Bronchial epithelial cell (primary cell): ENCODE measurements around the gene DNMT1. TPM values are rescaled to one million over a fixed set of nuclear protein-coding genes. Genes with fewer than 3 reads are reported as not detected.
"Not testable (repeated sequence)": the region's sequence is repeated elsewhere in the genome, so short reads cannot be mapped to it uniquely, and the experiment has no call there.

Experiments used
- DNase-seq: peaks from one replicate; pipeline ENCODE4 v3.0.0-alpha.2; 2010; ENCODE audit warnings: low read depth
- FAIRE-seq: peaks from 2 replicates; lab custom pipeline; 2011; peaks lifted over from hg19 to GRCh38; lab: Jason Lieb, UNC
- H3K27me3 ChIP-seq: 2 replicates; pipeline ENCODE4 v1.5.1; 2011; ENCODE audit warnings: low read length; ENCODE audit not compliant: control insufficient read depth, insufficient read depth
- H3K36me3 ChIP-seq: 2 replicates; pipeline ENCODE4 v1.5.1; 2011; ENCODE audit warnings: low read length; ENCODE audit not compliant: control insufficient read depth, insufficient read depth
- H3K4me3 ChIP-seq: 2 replicates; pipeline ENCODE4 v1.5.1; 2011; ENCODE audit warnings: mild to moderate bottlenecking, low read depth, low read length, control low read depth
- CTCF ChIP-seq: IDR thresholded peaks from 2 replicates; pipeline ENCODE4 v1.5.1; 2011; ENCODE audit warnings: mild to moderate bottlenecking, moderate library complexity, low read length, control low read depth, inconsistent platforms; ENCODE audit not compliant: insufficient read depth, severe bottlenecking
- total RNA-seq: library from RNA; depleted of rRNA; stranded (reverse); fragments of >200 nt; gene quantifications from 2 replicates; pipeline ENCODE4 v1.2.1, GENCODE V29; 2014

Gene DNMT1
- total RNA-seq, 1 donor from 2014 or later, result 12.4 TPM

GRCh38 chr19:10187315-10187714 is 7.4 kb downstream of the DNMT1 start:
- no peak for FAIRE-seq
- H3K27me3 ChIP-seq, result no peaks in the 10 kb centered on the region
- no peak for TF ChIP-seq CTCF
- H3K36me3 ChIP-seq, result no peaks in the 10 kb centered on the region
- no peak overlapping the region for H3K4me3 ChIP-seq
- no peak for DNase-seq

GRCh38 chr19:10184636-10185035 is 10.1 kb downstream of the DNMT1 start:
- no peak overlapping the region for H3K4me3 ChIP-seq
- FAIRE-seq (no peak), DNase-seq (no peak)
- no peak for TF ChIP-seq CTCF
- no peaks in the 10 kb centered on the region for H3K27me3 ChIP-seq
- H3K36me3 ChIP-seq, result peaks cover 2% of the 10 kb centered on the region

GRCh38 chr19:10183926-10184325 is 10.8 kb downstream of the DNMT1 start:
- FAIRE-seq (no peak), DNase-seq (no peak)
- Histone ChIP-seq H3K4me3 (no peak overlapping the region), H3K27me3 (no peaks in the 10 kb centered on the region), H3K36me3 (peaks cover 2% of the 10 kb centered on the region)
- TF ChIP-seq CTCF, result no peak

- Histone ChIP-seq H3K27me3 (no peaks in the 10 kb centered on the region), H3K4me3 (no peak overlapping the region), H3K36me3 (peaks cover 2% of the 10 kb centered on the region)
- DNase-seq, result no peak
- TF ChIP-seq CTCF, result no peak
- no peak for FAIRE-seq
Measured at GRCh38 chr19:10182847-10183246, 11.9 kb downstream of the DNMT1 start.

- TF ChIP-seq CTCF, result no peak
- Histone ChIP-seq H3K27me3 (no peaks in the 10 kb centered on the region), H3K4me3 (no peak overlapping the region), H3K36me3 (peaks cover 3% of the 10 kb centered on the region)
- no peak for FAIRE-seq
- no peak for DNase-seq
Measured at GRCh38 chr19:10182076-10182475, 12.7 kb downstream of the DNMT1 start.

GRCh38 chr19:10180459-10180858 is 14.3 kb downstream of the DNMT1 start:
- DNase-seq (no peak), FAIRE-seq (no peak)
- TF ChIP-seq CTCF, result no peak
- no peak overlapping the region for H3K4me3 ChIP-seq
- peaks cover 6% of the 10 kb centered on the region for H3K36me3 ChIP-seq
- H3K27me3 ChIP-seq, result no peaks in the 10 kb centered on the region

- not testable (repeated sequence) for FAIRE-seq
Measured at GRCh38 chr19:10180024-10180423, 14.7 kb downstream of the DNMT1 start.

More at GRCh38 chr19:10180024-10180423, 14.7 kb downstream of the DNMT1 start:
- H3K36me3 ChIP-seq, H3K4me3 ChIP-seq, H3K27me3 ChIP-seq, DNase-seq: not testable (repeated sequence)
